NOMO-1 (cell line): ENCODE data around the gene DTHD1.

ENCODE experiments used
- DNase-seq, 2 experiments: peaks; one replicate each; lab custom pipeline; 2025; ENCODE audit not compliant: unreplicated experiment in 2 of 2; lab: John Stamatoyannopoulos, UW

The DTHD1 gene

DNA sequence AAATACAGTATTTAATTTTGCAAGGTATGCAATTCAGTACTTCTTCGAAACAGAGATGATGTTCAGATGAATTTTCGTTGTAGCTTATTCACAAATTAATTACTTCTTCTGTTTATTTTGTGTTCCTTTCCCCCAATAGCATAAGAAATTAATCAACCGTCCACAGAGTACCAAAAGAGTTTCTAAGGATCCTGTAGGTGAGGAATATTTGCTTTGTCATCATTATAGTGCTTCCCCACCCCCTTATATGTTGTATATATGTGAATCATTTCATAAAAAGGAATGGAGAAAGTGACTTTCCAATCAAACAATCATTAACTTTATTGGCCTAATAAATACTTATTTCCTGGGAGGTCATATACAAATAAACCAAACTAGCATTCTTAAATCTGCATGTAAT, 57.6 kb downstream of the DTHD1 start:
- no peak for DNase-seq

DNA sequence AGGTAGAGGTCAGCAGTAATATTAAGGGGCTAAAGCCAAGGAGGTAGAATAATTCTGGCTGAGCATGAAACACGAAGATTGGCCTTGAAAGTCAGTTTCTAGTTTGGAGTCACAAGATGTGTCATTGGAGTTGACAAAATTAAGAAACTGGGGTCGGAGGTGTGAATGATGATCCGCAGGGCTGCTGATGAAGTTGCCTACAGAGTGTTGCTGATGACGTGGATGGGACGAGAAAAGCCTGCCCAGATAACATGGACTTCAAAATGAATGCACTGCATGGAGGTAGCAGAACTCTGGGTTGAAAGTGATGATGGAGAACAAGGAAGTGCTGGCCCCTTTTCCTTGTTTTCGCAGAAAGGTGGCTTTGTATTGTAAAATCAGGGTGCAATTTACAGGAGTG, 60.5 kb downstream of the DTHD1 start:
- no peak for DNase-seq

- no peak for DNase-seq
Observed at GRCh38 chr4:36343501-36344175, 62.2 kb downstream of the DTHD1 start.

GRCh38 chr4:36348403-36348938, 67.1 kb downstream of the DTHD1 start:
- DNase-seq, result no peak

GRCh38 chr4:36349938-36350549, 68.6 kb downstream of the DTHD1 start:
- no peak for DNase-seq

- peak in 1 of 2 experiments; percentile 58 for DNase-seq
Observed at GRCh38 chr4:36351082-36351666, 69.8 kb downstream of the DTHD1 start.

DNA sequence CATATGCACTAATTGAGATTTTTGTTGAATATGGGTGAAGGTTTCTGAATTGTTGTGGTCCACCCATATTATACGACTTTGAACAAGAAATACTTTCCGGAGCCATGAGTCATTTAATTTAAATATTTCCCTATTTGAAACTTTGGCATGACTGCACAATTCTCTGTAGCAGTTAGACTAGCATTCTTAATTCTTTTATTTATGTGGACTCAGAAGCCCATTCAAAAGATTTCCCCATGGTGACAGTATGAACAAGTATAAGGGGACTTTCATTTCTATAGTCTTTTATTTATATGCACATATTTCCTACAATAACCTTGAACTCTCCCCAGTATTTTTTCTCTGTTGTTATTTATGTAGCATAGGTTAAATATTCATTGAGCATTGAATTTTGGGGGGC, 72.6 kb downstream of the DTHD1 start:
- no peak for DNase-seq

- DNase-seq, result no peak
Observed at GRCh38 chr4:36358173-36358572, 76.8 kb downstream of the DTHD1 start.

DNA sequence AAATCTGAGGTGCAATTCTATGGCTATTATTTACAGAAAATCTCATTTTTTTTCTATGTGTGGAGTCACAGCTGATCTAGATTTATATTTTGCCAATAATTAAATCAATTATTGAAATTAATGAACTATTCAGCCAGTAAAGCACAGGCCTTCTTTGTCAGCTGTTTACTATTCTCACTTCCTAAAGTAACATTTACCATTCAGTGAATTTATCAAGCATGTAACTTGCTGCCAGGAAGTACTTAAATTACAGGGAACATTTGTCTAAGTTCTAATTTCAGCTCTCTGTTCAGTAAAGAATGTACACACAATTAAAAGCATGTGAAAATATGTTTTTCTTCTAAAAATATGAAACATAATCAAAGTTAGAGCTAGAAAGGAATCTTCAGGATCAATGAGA, 79.3 kb downstream of the DTHD1 start:
- no peak for DNase-seq

- DNase-seq, result no peak
Observed at GRCh38 chr4:36363024-36363423, 81.6 kb downstream of the DTHD1 start.

DNA sequence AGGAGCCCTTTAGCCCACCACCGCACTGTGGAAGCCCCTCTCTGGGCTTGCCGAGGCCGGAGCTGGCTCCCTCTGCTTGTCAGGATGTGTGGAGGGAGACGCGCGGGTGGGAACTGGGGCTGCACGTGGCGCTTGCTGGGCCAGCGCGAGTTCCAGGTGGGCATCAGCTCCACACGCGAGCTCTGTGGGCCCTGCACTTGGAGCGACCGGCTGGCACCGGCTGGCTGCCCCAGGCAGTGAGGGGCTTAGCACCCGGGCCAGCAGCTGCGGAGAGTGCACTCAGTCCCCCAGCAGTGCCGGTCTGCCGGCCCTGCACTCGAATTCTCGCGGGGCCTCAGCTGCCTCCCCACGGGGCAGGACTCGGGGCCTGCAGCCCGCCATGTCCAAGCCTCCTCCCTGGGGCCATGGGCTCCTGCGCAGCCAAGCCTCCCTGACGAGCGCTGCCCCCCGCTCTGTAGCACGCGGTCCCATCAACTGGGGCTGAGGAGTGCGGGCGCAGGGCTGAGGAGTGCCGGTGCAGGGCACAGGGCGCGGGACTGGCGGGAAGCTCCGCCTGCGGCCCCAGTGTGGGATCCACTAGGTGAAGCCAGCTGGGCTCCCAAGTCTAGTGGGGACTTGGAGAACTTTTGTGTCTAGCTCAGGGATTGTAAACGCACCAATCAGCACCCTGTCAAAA, 93.6 kb downstream of the DTHD1 start:
- DNase-seq, result no peak

- DNase-seq, result peak; percentile 65 to 90
Observed at GRCh38 chr4:36385951-36386571, 104.6 kb downstream of the DTHD1 start.

- no peak for DNase-seq
Observed at GRCh38 chr4:36386691-36387090, 105.3 kb downstream of the DTHD1 start.

GRCh38 chr4:36388710-36389109, 107.3 kb downstream of the DTHD1 start:
- no peak for DNase-seq

- DNase-seq, result no peak
Observed at GRCh38 chr4:36391411-36391810, 110.0 kb downstream of the DTHD1 start.

- no peak for DNase-seq
Observed at GRCh38 chr4:36392024-36392423, 110.6 kb downstream of the DTHD1 start.

GRCh38 chr4:36392916-36393315, 111.5 kb downstream of the DTHD1 start:
- no peak for DNase-seq
